ENCODE data around the gene GRM5.

The GRM5 gene

GRCh38 chr11:88831303-88831890, 234.4 kb downstream of the GRM5 start:
- DNase-seq (ENCODE audit: low spot score) = no peak

DNA sequence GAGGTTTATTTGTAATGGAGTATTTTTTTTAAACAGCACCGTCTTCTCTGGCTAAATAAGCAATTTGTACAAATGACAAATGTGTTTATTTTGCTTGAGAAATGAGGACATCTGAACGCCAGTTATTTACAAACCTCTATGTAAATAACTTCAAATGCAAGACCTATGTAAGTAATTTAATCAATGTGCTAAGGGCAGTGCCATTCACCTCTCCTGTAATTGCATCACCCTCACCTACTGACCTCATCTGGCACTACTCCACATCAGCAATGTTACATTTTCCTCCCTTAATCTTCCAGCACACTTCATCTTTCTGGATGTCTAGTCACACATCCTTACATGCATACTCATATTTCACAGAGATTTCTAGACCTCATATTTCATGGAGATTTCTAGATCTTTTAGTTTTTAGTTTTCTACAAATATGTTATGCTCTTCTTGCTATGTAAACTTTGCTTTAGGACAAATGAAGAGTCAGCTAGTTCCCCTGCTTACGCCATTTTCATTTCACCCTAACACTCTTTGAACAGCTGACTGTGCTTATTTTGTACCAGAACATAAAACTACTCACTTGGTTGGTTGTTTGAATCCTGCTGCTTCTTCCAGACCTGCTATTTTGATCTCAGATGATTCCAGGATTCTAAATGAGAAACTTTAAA, 238.6 kb downstream of the GRM5 start:
- no peak for DNase-seq (ENCODE audit: low spot score)

DNA sequence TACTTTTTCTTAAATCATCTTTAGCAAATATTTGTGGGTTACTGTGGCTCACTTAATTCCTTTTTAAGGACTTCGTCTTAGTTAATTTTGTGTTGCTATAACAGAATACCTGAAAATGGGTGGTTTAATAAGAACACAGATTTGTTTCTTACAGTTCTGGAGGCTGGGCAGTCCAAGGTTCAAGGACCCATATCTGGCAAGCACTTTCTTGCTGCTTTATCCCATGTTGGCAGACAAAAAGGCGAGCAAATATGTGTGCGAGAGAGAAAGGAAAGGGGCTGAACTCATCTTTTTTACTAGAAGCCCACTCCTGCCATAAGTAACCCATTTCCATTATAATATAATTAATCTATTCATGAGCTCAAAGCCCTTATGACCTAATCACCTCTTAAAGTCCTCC, 246.2 kb downstream of the GRM5 start:
- DNase-seq (ENCODE audit: low spot score) = no peak

DNA sequence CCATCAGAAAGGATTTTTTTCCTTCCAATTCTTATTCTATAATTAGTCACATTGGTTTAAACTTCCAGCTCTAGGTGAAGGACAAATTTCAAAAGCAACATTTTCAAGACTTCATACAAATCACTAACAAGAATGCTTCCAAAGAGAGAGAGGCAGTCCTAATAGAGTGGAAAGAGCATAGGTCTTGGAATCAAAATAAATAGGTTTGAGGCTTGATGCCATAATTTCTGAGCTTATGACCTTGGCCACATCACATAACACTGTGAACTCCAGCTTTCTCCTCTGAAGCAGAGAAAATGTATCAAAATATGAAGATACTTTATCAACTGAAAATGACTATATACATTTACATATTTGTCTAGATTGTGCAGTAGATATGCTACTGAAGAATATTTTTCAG, 246.8 kb downstream of the GRM5 start:
- no peak for DNase-seq (ENCODE audit: low spot score)

DNA sequence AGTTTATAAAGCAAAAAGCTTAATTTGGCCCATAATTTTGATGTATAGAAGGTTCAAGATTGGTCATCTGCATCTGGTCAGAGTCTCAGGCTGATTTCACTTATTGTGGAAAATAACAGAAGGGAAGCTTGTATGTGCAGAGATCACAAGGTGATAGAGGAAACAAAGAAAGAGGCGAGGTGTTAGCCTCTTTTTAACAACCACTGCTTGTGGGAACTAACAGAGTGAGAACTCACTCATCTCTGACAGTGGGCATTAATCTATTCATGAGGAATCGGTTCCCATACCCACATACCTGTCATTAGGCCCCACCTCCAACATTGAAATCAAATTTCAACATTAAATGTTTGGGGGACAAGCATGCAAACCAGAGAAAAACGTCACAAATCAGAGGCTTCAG, 250.3 kb downstream of the GRM5 start:
- no peak for DNase-seq (ENCODE audit: low spot score)

DNA sequence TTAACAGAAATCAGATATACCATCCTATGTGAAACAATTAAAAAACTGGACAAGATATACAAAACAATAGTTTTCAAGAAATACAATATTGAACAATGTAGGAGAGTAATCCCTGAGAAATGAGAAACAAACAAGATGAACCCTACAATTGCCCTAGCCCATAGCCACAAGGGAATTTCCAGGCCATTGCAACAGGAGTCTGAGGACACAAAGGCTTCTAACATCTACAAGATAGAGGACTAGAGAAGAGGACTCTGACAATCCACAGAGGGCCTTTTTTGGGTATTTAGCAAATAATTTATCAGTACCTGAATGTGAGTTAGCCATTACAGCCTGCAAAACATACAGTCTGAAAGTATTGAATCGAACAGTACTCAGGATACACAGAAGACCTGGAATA, 251.7 kb downstream of the GRM5 start:
- DNase-seq (ENCODE audit: low spot score) = no peak

- no peak for DNase-seq (ENCODE audit: low spot score)
These were observed 252.4 kb downstream of the GRM5 start for GRCh38 chr11:88813233-88813915.

DNA sequence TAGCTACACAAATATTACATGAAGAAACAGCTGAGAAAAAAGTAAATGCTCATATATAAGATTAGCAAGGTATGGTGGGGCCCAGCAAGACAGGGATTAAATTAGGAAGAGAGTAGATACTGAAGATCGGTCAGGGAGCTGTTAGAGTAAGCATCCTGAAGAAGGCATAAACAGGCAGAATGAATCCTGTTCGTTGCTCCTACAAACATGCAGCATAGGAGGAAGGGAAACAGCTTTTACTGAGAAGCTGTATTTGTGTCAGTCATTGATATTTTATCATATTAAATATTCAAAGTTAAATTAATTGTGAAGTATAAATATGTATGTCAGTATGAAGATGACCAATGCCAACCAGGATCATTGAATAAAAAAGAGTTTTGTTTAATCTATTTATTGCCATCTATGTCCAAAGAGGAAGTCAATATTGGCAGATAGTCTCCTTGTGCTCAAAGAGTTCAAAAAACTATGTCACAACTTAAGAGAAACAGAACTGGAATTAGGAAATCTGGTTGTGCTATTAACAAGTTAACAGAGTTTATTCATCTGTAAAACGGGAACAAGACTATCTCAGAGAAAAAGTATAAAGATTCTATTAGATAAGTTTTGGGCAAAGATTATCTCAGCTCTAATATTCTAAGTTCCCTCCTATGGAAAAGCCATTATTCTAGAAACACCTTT, 255.2 kb downstream of the GRM5 start:
- no peak for DNase-seq (ENCODE audit: low spot score)

DNA sequence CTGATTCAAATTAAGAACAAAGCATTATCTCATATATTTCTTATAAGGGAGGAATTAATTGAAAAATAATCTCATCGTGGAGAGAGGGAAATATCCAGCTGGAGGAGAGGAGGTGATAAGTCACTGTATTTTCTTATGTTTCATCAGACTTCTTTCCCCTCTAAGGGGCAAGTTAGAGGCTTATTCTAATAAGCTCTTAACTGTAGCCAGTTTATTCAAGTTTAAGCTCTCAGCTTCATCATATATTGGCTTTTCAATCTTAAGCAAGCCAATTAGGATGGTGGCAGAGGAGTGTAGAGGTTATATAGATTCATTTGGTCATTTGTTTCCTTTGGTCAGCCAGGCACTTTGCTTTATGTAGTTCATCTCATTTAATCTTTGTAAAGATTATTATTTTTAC, 256.7 kb downstream of the GRM5 start:
- no peak for DNase-seq (ENCODE audit: low spot score)

DNA sequence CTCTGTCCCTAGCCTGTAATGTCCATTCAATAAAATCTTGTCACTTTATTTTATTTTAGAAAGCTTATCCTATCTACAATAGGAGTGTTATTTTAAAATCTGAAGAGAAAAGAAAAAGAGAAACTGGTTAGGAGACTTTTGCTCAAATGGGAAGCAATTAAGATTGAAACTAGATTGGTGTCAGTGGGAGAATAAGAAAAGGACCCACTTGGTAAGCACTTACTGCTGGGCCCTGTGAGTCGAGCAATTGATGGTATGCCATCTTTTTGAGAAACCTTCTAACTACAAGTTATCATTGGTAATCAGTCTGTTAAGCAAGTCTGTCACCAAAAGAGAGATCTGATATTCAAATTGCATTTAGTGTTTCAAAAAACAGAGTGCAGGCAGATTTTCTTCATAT, 258.4 kb downstream of the GRM5 start:
- no peak for DNase-seq (ENCODE audit: low spot score)

DNA sequence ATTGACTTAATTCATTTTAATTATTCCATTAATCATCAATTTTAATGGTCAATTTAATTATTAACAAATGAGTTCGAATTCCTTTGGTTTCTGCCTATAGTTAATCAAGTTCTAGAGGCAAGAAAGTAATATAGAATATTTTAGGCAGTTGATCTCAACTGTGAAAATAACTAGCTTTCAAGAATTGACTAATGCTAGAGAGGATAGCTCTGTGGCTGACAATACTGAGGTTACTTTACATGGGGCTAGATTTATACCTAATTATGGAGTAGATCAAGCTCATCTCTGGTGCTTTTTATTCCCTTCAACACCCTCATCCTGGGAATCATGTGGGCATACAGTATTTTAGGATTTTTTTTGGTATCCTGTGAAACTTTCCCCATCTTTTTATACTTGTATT, 259.4 kb downstream of the GRM5 start:
- no peak for DNase-seq (ENCODE audit: low spot score)

DNA sequence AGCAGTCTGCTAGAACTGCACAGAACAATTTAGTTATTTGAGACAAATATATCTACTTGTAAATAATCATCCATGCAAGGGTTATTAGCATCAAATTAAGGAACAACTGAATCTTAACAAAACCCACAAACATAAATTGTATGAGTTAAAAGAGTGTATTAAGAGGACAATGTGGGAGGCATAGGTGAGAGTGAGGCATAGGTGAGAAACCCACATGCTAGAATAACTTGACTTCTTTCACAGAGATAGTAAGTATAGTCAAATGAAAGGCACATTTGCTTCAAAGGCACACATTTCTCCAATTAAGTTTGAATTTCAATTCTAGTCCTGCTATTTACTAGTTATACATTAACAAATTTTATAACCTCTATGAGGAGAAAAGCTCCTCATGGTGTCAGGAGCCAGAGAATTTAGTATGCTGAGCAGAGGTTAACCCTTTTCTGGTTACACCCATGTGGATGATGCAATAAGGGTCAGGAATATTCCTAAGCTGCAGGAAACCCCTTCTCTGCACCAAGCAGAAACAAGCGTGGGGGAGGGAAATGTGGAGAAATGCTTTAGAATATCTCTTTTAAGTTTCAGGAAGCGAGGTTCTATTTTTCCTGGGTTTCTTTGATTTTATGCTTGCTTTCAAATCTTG, 264.2 kb downstream of the GRM5 start:
- peak; percentile 62 for DNase-seq (ENCODE audit: low spot score)

DNA sequence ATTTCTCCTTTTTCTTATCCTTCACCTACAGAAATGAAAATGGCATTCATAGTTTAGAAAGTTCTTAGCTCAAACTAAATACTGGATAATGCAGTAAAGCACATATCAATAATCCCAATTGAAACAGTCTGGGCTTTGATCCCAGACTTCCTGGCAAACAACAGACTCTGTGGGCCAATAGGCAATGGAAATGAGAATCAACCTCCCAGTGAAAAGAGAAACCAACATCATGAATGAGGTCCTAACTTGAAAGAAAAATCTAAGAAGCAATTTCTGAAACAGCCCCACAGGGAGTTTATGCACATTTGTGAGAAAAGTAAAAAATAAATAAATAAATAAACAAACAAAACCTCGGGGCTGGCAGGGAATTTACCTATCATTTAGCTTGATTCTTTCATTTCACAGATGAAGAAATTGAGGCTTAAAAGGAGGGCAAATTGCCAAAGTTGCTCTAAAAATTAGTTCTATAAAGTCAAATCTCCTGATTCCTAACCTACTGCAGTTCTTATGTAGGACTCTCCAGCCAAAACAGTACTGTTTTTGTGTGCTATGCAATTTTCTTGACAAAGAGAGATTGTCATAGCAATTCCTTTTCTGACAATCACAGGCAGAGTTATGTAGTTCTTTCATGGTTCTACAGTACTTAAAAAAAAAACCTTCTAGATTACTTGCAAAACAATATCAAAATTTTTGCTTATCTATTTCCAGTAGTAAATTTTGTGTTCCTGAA, 265.8 kb downstream of the GRM5 start:
- DNase-seq (ENCODE audit: low spot score) = no peak

- DNase-seq (ENCODE audit: low spot score) = no peak
These were observed 275.6 kb downstream of the GRM5 start for GRCh38 chr11:88790182-88790581.

- DNase-seq (ENCODE audit: low spot score) = no peak
These were observed 286.2 kb downstream of the GRM5 start for GRCh38 chr11:88779577-88779976.

- DNase-seq (ENCODE audit: low spot score) = no peak
These were observed 295.2 kb downstream of the GRM5 start for GRCh38 chr11:88770475-88771079.

- DNase-seq (ENCODE audit: low spot score) = no peak
These were observed 321.6 kb downstream of the GRM5 start for GRCh38 chr11:88744140-88744539.

- no peak for DNase-seq (ENCODE audit: low spot score)
These were observed 326.3 kb downstream of the GRM5 start for GRCh38 chr11:88739524-88739923.

- no peak for DNase-seq (ENCODE audit: low spot score)
These were observed 356.2 kb downstream of the GRM5 start for GRCh38 chr11:88709567-88709966.

DNA sequence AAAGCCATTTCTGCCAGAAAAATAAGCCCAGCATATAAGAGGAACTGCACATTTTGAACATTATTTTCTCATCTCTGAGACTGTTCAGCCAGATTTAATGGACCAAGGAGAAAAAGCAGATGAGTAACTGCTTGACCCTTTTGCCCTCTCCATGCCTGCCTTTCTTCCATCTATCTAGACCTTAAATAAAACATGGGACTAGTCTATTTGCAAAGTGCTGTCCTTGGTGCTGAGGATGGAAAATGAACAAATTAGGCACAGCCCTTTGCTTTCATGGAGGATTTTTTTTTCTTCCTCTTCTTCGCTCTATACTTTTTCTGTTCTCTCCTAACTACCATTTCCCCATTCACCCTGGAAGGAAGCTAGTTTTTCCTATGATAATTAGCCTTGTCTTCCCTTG, 361.3 kb downstream of the GRM5 start:
- DNase-seq (ENCODE audit: low spot score) = no peak

DNA sequence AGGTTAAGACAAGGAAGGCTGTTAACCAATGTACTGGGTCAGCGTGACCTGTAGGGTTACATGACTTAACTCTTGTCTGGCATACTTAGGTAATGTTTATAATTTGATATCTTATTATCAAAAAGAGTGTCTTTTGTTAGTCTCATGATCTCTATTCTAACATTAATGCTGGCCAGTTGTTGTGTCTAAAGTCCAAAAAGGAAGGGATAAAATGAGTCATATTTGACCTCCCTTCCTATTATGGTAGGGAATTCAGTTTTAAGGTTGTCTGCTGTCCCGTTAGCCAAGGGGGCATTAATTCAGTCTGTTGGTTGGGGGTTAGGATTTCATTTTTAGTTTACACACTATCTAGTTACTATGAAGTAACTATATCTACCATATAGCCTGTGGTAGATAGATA, 364.0 kb downstream of the GRM5 start:
- DNase-seq (ENCODE audit: low spot score) = no peak

- no peak for DNase-seq (ENCODE audit: low spot score)
These were observed 368.6 kb downstream of the GRM5 start for GRCh38 chr11:88697139-88697538.

Measured in SW480 (cell line).